HG02642 (cell line): Measurements from ENCODE around the gene CDRT15L2.
"Not testable (repeated sequence)": the region's sequence is repeated elsewhere in the genome, so short reads cannot be mapped to it uniquely, and the experiment has no call there.

ENCODE experiments used
- ATAC-seq: cut with Tn5 transposase; IDR thresholded peaks from one replicate; pipeline ENCODE4 v1.9.1; 2021; ENCODE audit warnings: mild to moderate bottlenecking; ENCODE audit not compliant: unreplicated experiment, poor library complexity

CDRT15L2 gene

GRCh38 chr17:20579424-20579823, at the start of gene CDRT15L2:
TSS of gene CDRT15L2 (plus strand) at chr17:20579724. CDS start at chr17:20579744, 20 bp downstream.
- not testable (repeated sequence) for ATAC-seq

GRCh38 chr17:20530104-20530503, 49.4 kb upstream of the CDRT15L2 start:
- ATAC-seq, result not testable (repeated sequence)

GRCh38 chr17:20532544-20533090, 46.9 kb upstream of the CDRT15L2 start:
- ATAC-seq, result not testable (repeated sequence)

GRCh38 chr17:20533206-20533605, 46.3 kb upstream of the CDRT15L2 start:
- ATAC-seq, result not testable (repeated sequence)

GRCh38 chr17:20534711-20535550, 44.6 kb upstream of the CDRT15L2 start:
- ATAC-seq, result not testable (repeated sequence)

- ATAC-seq, result peak; percentile 97
Measured at GRCh38 chr17:20540414-20540813, 39.1 kb upstream of the CDRT15L2 start.

- ATAC-seq, result peak; percentile 16
Measured at GRCh38 chr17:20540865-20541264, 38.7 kb upstream of the CDRT15L2 start.

GRCh38 chr17:20541853-20542546, 37.5 kb upstream of the CDRT15L2 start:
- not testable (repeated sequence) for ATAC-seq

GRCh38 chr17:20547923-20548322, 31.6 kb upstream of the CDRT15L2 start:
- not testable (repeated sequence) for ATAC-seq

GRCh38 chr17:20552920-20553319, 26.6 kb upstream of the CDRT15L2 start:
- ATAC-seq, result not testable (repeated sequence)

- ATAC-seq, result not testable (repeated sequence)
Measured at GRCh38 chr17:20554728-20555127, 24.8 kb upstream of the CDRT15L2 start.

GRCh38 chr17:20555135-20556010, 24.2 kb upstream of the CDRT15L2 start:
- not testable (repeated sequence) for ATAC-seq

- ATAC-seq, result not testable (repeated sequence)
Measured at GRCh38 chr17:20558096-20558495, 21.4 kb upstream of the CDRT15L2 start.

GRCh38 chr17:20559018-20559417, 20.5 kb upstream of the CDRT15L2 start:
- not testable (repeated sequence) for ATAC-seq

- no peak for ATAC-seq
Measured at GRCh38 chr17:20562587-20562986, 16.9 kb upstream of the CDRT15L2 start.

- not testable (repeated sequence) for ATAC-seq
Measured at GRCh38 chr17:20565245-20565644, 14.3 kb upstream of the CDRT15L2 start.

- no peak for ATAC-seq
Measured at GRCh38 chr17:20565711-20566110, 13.8 kb upstream of the CDRT15L2 start.

GRCh38 chr17:20566736-20567135, 12.8 kb upstream of the CDRT15L2 start:
- ATAC-seq, result not testable (repeated sequence)

- not testable (repeated sequence) for ATAC-seq
Measured at GRCh38 chr17:20567421-20567820, 12.1 kb upstream of the CDRT15L2 start.

- ATAC-seq, result not testable (repeated sequence)
Measured at GRCh38 chr17:20568604-20569003, 10.9 kb upstream of the CDRT15L2 start.
